ENCODE data around the gene ADAP1.
"Not testable (repeated sequence)": the region's sequence is repeated elsewhere in the genome, so short reads cannot be mapped to it uniquely, and the experiment has no call there.

ADAP1 gene

GRCh38 chr7:935874-936385, 18.6 kb downstream of the ADAP1 start:
- no peak for DNase-seq

- DNase-seq: no peak
Measured at GRCh38 chr7:935164-935873, 19.2 kb downstream of the ADAP1 start.

GRCh38 chr7:934469-935163, 19.9 kb downstream of the ADAP1 start:
- DNase-seq: no peak

DNA sequence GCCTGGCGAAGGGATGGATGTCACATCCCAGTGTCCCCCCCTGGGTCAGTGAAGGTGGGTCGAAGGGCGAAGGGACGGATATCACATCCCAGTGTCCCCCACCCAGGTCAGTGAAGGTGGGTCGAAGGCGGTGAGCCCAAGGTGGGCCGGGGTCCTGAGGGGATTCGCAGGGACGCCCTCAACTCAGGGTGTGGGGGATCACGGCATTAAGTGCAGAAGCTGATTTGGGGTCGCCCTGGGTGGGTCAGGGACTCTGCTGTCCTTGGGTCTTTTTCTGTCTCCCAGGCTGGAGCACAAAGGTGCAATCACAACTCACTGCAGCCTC, 21.9 kb downstream of the ADAP1 start:
- DNase-seq: no peak

DNA sequence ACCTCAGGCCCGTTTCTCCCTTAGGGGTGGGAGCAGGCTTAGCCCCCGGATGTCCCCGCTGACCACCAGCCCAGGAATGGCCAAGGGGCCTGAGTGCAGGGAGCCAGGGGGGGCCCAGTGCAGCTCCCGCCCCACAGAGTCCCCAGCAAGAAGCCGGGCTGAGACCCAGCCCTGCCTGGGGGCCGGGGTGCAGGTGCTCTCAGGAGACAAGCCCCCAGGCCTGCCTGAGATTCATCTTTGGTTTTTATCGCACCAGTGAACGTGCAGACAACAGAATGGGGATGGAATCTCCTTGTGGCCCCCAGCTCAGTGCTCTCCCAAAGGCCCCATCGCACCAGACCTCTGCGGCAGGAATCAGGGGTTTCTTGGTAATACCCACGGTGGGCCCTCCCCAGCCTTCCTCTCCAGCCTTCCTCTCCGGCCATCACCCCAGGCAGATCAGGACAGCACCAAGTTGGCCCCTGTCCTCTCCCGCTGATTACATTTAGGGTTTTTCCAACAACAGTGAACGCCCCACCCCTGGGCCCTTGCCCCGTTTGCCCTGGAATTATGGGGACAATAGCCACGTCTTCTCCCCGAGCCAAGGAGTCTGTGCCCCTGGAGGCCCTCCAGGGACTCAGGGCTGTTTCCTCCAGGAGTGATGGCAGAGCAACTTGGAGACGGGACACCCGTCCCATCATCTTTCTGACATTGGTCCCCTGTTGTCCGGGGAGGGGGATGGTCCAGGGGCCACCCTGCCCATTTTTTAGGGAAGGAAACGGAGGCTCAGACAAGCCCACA, 22.4 kb downstream of the ADAP1 start:
- DNase-seq: no peak

GRCh38 chr7:930975-931758, 23.3 kb downstream of the ADAP1 start:
- DNase-seq: no peak

DNA sequence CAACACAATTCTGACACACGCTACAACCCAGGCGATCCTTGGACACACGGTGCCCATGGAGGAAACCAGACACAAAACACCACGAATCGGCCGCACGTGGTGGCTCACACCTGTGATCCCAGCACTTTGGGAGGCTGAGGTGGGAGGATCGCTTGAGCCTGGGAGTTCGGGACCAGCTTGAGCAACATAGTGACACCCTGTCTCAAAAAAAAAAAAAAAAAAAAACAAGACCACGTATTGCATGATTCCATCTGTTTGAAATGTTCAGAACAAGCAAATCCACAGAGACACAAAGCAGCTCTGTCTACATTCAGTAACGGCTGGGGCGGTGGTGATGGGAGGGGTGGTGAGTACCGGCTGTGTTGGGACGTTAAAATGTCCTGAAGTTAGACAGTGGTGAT, 25.2 kb downstream of the ADAP1 start:
- no peak for DNase-seq

DNA sequence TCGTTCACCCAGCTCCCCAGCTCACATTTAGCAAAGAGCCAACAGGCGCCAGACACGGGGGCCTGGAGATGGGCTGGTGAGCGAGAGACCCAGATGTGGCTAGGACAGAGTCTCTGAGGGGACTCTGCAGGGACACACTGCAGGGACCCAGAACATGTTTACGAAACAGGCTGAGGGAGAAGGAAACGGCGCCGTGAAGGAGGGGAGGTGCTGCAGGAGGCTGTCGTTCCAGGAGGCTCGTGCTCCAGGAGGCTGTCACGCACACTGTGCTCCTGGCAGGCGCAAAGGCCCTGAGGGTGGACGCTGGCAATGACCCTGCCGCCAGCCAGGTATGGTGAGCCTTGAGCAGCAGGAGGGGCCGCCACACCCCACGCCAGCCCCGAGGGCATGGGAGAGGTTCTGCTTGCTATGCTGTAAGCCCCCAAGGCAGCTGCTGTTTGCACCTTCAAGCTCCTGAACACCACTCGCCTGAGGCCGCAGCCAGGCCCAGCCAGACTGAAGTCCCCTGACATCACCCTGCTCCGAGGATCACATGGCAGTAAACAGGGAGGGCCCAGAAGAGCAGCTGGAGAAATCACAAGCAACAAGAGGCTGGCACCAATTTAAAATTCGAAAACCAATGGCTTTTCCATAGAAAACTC, 27.3 kb downstream of the ADAP1 start:
- no peak for DNase-seq

- DNase-seq: no peak
Measured at GRCh38 chr7:926061-927030, 28.1 kb downstream of the ADAP1 start.

DNA sequence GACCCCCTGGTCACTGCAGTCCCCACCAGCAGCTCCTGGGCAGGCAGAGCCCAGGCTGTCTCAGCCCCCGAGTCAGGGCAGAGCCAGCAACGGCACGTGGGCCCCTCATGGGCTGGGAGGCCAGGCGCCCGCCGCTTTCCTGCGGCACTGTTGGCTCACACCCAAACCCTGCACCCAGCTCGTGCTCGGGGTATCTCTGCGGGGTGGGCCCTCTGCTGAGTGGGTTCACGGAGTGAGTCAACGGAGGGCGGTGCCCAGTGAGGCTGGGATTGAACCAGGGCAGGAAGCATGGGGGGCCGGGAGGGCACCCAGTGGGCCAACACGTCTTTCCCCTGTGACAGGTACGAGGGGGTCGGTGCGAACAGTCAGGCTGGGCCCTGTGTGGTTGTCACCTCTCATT, 28.9 kb downstream of the ADAP1 start:
- no peak for DNase-seq

- peak; percentile 80 for DNase-seq
Measured at GRCh38 chr7:924541-925231, 29.8 kb downstream of the ADAP1 start.

GRCh38 chr7:924042-924441, 30.4 kb downstream of the ADAP1 start:
- not testable (repeated sequence) for DNase-seq

GRCh38 chr7:923108-924041, 31.1 kb downstream of the ADAP1 start:
- DNase-seq: peak; percentile 97

DNA sequence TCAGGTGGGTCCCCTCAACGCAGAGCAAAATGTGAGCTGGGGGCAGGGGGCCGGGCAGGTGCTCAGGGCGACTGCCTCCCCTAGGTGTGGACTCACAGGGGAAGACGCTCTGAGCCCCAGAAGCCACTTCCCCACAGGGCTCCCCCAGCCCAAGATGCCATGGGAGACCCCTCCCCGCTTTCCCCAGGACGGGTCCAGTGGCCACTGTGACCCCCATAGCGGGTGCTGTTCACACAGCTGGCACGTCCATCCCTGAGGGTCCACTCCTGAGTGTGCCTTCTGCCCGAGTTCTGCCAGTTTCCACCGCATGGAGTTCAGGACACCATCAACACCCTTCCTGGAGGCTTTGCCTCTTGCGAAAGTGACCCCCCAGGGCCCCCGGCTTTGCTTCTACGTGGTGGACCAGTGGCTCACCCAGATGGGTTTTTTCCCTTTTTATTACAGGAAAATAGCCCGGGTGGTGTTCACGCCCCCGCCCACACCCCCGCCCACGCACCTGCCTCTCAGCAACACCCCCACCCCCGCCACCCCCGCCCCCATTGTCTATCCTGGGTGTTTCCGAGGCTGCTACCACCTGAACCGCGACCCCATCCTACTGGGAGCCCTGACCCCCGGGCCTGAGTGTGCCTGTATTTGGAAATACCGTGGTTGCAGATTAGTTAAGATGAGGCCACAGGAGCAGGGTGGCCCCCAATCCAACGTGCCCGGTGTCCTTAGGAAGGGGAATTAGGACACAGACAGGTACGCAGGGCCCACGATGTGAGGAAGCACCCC, 32.0 kb downstream of the ADAP1 start:
- DNase-seq: peak; percentile 46

- no peak for DNase-seq
Measured at GRCh38 chr7:921581-922333, 32.7 kb downstream of the ADAP1 start.

DNA sequence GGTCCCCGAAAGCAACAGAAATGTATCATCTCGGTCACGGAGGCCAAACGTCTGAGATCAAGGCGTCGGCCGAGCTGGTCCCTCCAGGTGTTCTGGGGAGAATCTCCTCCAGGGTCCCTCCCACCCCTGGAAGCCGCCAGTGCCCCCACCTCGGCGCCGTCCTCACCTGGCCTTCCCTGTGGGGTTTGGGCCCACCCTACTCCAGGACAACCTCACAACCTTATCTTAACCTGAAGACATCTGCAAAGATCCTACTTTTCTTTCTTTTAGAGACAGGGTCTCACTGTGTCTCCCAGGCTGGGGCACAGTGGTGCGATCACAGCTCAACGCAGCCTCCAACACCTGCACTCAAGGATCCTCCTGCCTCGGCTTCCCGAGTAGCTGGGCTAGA, 33.4 kb downstream of the ADAP1 start:
- no peak for DNase-seq

DNA sequence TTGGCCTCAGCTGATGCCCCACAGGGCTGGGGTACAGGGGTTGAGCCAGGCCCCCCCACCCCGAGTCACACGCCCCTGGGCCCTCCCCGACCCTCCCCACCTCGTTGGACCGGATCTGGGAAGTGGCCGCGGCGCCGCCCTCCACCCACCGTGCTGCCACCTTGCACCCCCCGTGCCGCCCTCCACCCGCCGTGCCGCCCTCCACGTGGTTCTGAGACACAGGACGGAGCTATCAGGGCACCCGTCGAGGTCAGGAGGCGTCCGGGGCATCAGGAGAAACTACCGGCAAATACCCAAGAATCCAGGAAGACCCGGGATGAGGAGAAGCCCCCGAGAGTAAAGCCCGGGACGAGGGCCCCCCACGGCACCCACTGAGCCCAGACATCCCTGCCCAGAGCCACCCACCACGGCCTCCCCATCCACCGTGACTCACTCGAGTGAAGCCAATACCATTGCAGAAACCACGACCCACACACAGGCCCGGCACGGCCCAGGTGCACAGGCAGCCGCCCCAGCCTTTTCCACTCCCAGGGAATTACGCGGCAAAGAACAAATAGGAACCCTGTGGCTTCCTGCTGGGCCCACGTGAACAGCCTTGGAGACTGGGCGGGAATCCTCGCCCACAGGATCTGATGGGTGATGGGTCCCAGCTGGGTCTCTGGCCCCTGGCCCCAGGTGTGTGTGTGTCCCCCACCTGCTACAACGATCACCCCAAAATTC, 34.0 kb downstream of the ADAP1 start:
- no peak for DNase-seq

All from activated CD4-positive, alpha-beta T cell treated with anti-CD3 and anti-CD28 coated beads, Interleukin-10, Interleukin-2, amounts not matched to agents 100 ng/mL and 50 ng/mL, durations not matched to agents 16 hours and 8 hours (primary cell).